Fibroblast of lung (primary cell): ENCODE measurements around the gene DNM1L. TPM values are rescaled to one million over a fixed set of nuclear protein-coding genes. Genes with fewer than 3 reads are reported as not detected.

Source experiments
- DNase-seq, 2 donors: peaks; one replicate each; pipeline versions ENCODE4 v3.0.0 to v3.0.0-alpha.2; 2010; ENCODE audit warnings: low read depth in 2 of 2
- H2AFZ ChIP-seq: 2 replicates; pipeline ENCODE4 v1.5.1; 2012; ENCODE audit warnings: low read length, control low read depth, inconsistent platforms
- H3K27ac ChIP-seq: 2 replicates; pipeline ENCODE4 v1.5.1; 2011; ENCODE audit warnings: low read length, control low read depth; ENCODE audit not compliant: insufficient read depth
- H3K27me3 ChIP-seq: 2 replicates; pipeline ENCODE4 v1.5.1; 2011; ENCODE audit warnings: mild to moderate bottlenecking, low read length; ENCODE audit not compliant: control insufficient read depth, insufficient read depth
- H3K36me3 ChIP-seq: 2 replicates; pipeline ENCODE4 v1.5.1; 2011; ENCODE audit warnings: low read length; ENCODE audit not compliant: control insufficient read depth, insufficient read depth
- H3K4me1 ChIP-seq: 2 replicates; pipeline ENCODE4 v1.5.1; 2011; ENCODE audit warnings: low read length; ENCODE audit not compliant: control insufficient read depth, insufficient read depth; ENCODE audit errors: extremely low read depth
- H3K4me2 ChIP-seq: 2 replicates; pipeline ENCODE4 v1.5.1; 2011; ENCODE audit warnings: low read length, control low read depth; ENCODE audit not compliant: insufficient read depth; ENCODE audit errors: extremely low read depth
- H3K4me3 ChIP-seq, 4 experiments: fragments of 200-600 bp in 1 of 4; sonication (generic) in 1 of 4; replicated peaks in 1 of 4; 2 replicates each; pipeline ENCODE4 v1.5.1; 2011 to 2016; ENCODE audit warnings: low read length in 4 of 4, low read depth in 3 of 4, mild to moderate bottlenecking in 3 of 4, control low read depth in 2 of 4, inconsistent platforms in 1 of 4, mixed read lengths in 1 of 4; ENCODE audit not compliant: insufficient read depth in 1 of 4; ENCODE audit errors: control extremely low read depth in 1 of 4
- H3K79me2 ChIP-seq: 2 replicates; pipeline ENCODE4 v1.5.1; 2012; ENCODE audit warnings: mild to moderate bottlenecking, low read length, inconsistent platforms; ENCODE audit not compliant: control insufficient read depth, insufficient read depth
- H3K9ac ChIP-seq: 2 replicates; pipeline ENCODE4 v1.5.1; 2011; ENCODE audit warnings: mild to moderate bottlenecking, low read length, control low read depth; ENCODE audit not compliant: insufficient read depth
- H3K9me3 ChIP-seq: 2 replicates; pipeline ENCODE4 v1.5.1; 2012; ENCODE audit warnings: low read depth, low read length; ENCODE audit not compliant: control insufficient read depth, insufficient read depth
- H4K20me1 ChIP-seq: 2 replicates; pipeline ENCODE4 v1.5.1; 2011; ENCODE audit warnings: low read length; ENCODE audit not compliant: control insufficient read depth, insufficient read depth; ENCODE audit errors: extremely low read depth
- EZH2 ChIP-seq: IDR thresholded peaks from 2 replicates; pipeline ENCODE4 v1.5.1; 2012; ENCODE audit warnings: low read length, control low read depth, mild to moderate bottlenecking; ENCODE audit errors: missing control alignments
- polyA plus RNA-seq, 2 donors: library from polyadenylated mRNA; depleted of rRNA in 1 of 2; stranded (reverse) in 1 of 2; unstranded in 1 of 2; fragments of >200 nt; gene quantifications; 2 replicates each; pipeline ENCODE4 v1.2.1, GENCODE V29; 2011 to 2012; ENCODE audit warnings: missing spikeins in 1 of 2
- total RNA-seq: library from RNA; depleted of rRNA; stranded (reverse); fragments of >200 nt; gene quantifications from 2 replicates; pipeline ENCODE4 v1.2.1, GENCODE V29; 2014
- TF ChIP-seq, protein P1 (sequence below), 2 donors: IDR thresholded peaks in 1 of 2; conservative IDR thresholded peaks in 1 of 2; 1 replicate in 1 of 2; 2 replicates in 1 of 2; pipeline ENCODE4 v1.5.1; 2011 to 2012; ENCODE audit warnings: low read length in 2 of 2, control low read depth in 1 of 2, inconsistent platforms in 1 of 2, low read depth in 1 of 2, mild to moderate bottlenecking in 1 of 2

The DNM1L gene
- total and polyA plus RNA-seq, 2 donors (not counting 1 experiment from before 2014, with no cell fraction given): 59.6 to 77.9 TPM

DNA sequence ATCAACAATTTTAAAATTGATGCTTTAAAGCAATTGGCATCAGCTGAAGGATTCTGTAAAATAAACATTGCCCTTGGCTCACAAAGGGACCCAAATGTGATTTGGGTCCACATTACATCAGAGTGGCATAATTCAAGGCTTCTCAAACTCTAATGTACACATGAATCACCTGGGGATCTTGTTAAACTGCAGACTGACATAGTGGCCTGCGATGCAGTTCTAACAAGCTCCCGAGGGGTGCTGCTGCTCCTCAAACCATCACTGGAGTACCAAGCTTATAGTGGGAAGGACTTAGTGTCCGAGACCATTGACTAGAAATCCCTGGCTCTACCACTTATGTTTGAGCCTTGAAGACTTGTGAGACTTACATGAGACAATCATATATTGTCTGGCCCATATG, 31.8 kb upstream of the DNM1L start:
- H3K27ac ChIP-seq: no peak overlapping the region
- H4K20me1 ChIP-seq: no peaks in the 10 kb centered on the region
- no peak overlapping the region for H3K4me3 ChIP-seq
- H3K27me3 ChIP-seq: no peaks in the 10 kb centered on the region
- H3K4me1 ChIP-seq: no peaks in the 10 kb centered on the region
- no peak for TF ChIP-seq EZH2
- TF ChIP-seq, protein P1, sequence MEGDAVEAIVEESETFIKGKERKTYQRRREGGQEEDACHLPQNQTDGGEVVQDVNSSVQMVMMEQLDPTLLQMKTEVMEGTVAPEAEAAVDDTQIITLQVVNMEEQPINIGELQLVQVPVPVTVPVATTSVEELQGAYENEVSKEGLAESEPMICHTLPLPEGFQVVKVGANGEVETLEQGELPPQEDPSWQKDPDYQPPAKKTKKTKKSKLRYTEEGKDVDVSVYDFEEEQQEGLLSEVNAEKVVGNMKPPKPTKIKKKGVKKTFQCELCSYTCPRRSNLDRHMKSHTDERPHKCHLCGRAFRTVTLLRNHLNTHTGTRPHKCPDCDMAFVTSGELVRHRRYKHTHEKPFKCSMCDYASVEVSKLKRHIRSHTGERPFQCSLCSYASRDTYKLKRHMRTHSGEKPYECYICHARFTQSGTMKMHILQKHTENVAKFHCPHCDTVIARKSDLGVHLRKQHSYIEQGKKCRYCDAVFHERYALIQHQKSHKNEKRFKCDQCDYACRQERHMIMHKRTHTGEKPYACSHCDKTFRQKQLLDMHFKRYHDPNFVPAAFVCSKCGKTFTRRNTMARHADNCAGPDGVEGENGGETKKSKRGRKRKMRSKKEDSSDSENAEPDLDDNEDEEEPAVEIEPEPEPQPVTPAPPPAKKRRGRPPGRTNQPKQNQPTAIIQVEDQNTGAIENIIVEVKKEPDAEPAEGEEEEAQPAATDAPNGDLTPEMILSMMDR (conservative IDR thresholded peaks at IDR 0.05 in 1 of 2, IDR thresholded peaks at IDR 0.05 in 1 of 2; ENCODE audit: low read depth in 1 of 2, low read length in 2 of 2): no peak
- H3K4me2 ChIP-seq: no peak overlapping the region
- H3K79me2 ChIP-seq: no peaks in the 10 kb centered on the region
- H3K9ac ChIP-seq: no peak overlapping the region
- no peaks in the 10 kb centered on the region for H3K36me3 ChIP-seq
- H2AFZ ChIP-seq: no peak overlapping the region
- H3K9me3 ChIP-seq: no peaks in the 10 kb centered on the region
- peak in 1 of 2 donors; percentile 5 for DNase-seq

DNA sequence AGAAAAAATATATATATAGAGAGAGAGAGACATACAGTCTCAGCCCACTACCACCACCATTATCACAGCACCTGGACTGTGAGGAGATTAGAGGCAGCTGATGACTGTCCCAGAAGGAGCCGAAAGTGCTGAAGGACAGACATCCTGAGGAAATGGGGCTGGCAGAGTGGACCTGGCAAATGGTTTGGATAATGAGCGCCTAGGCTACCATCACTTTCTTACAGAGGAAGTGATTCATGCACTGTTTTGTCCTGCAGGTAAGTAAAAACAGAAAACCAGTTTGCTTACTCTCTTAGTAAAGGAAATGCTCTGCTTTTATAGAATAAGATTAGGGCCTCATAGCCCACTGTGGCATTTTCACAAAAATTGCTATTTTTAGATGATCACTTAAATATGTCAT, 28.6 kb upstream of the DNM1L start:
- Histone ChIP-seq H2AFZ (no peak overlapping the region), H3K27ac (no peak overlapping the region), H3K4me3 (no peak overlapping the region), H4K20me1 (no peaks in the 10 kb centered on the region), H3K79me2 (no peaks in the 10 kb centered on the region), H3K4me1 (no peaks in the 10 kb centered on the region), H3K36me3 (no peaks in the 10 kb centered on the region), H3K9me3 (no peaks in the 10 kb centered on the region), H3K9ac (no peak overlapping the region), H3K4me2 (no peak overlapping the region), H3K27me3 (no peaks in the 10 kb centered on the region)
- no peak for TF ChIP-seq EZH2
- TF ChIP-seq, protein P1 (conservative IDR thresholded peaks at IDR 0.05 in 1 of 2, IDR thresholded peaks at IDR 0.05 in 1 of 2; ENCODE audit: low read depth in 1 of 2, low read length in 2 of 2): no peak
- DNase-seq: no peak

DNA sequence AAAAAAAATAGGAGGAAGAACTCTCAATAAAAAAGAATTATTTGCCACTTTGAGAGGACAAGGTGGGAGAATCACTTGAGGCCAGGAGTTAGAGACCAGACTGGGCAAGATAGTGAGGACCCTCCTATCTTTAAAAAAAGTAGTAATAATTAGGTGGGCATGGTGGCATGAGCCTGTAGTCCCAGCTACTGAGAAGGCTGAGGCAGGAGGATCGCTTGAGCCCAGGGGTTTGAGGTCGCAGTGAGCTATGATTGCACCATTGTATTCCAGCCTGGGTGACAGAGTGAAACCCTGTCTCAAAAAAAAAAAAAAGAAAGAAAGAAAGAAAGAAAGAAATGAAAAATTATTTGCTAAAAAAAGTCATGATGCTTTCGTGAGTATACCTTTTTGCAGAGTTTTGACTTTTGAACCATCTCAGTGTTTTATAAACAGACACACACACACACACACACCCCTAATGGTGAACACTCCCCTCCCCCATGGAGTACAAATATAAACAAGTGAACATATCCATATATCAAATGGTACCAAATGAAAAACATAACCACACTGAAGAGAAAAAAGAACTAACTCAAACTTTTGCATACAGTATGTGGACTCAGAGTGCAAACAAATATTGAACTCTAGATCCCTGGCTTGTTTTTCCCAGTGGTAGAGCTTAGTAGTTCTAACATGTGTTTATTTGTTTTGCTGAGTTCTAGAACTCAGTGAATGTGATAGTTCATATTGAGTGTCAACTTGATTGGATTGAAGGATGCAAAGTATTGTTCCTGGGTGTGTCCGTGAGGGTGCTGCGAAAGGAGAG, 27.7 kb upstream of the DNM1L start:
- Histone ChIP-seq H3K9ac (no peak overlapping the region), H3K27me3 (no peaks in the 10 kb centered on the region), H3K27ac (no peak overlapping the region), H3K79me2 (no peaks in the 10 kb centered on the region), H3K4me1 (no peaks in the 10 kb centered on the region), H4K20me1 (no peaks in the 10 kb centered on the region), H3K9me3 (no peaks in the 10 kb centered on the region), H2AFZ (no peak overlapping the region), H3K4me3 (no peak overlapping the region), H3K36me3 (no peaks in the 10 kb centered on the region), H3K4me2 (no peak overlapping the region)
- no peak for TF ChIP-seq EZH2
- no peak for DNase-seq
